GM12865 (cell line): ENCODE results near the gene TMEM59.

Experiments
- DNase-seq: peaks from one replicate; pipeline ENCODE4 v3.0.0; 2010; ENCODE audit warnings: low read depth
- H3K4me3 ChIP-seq: 2 replicates; pipeline ENCODE4 v1.5.1; 2011; ENCODE audit warnings: mild to moderate bottlenecking, low read depth, low read length, control low read depth
- CTCF ChIP-seq: IDR thresholded peaks from 2 replicates; pipeline ENCODE4 v1.5.1; 2011; ENCODE audit warnings: low read length, control low read depth, low read depth, inconsistent platforms; ENCODE audit not compliant: insufficient read depth; ENCODE audit errors: missing control alignments

TMEM59 gene

GRCh38 chr1:53981220-53981619, 71.8 kb downstream of the TMEM59 start:
- H3K4me3 ChIP-seq = no peak overlapping the region
- no peak for TF ChIP-seq CTCF
- no peak for DNase-seq

GRCh38 chr1:53979712-53980450, 73.1 kb downstream of the TMEM59 start:
- no peak for DNase-seq
- no peak overlapping the region for H3K4me3 ChIP-seq
- no peak for TF ChIP-seq CTCF
